ENCODE data around the gene PIH1D1. TPM values are rescaled to one million over a fixed set of nuclear protein-coding genes. Genes with fewer than 3 reads are reported as not detected.
A peak's percentile ranks its signal among the peaks of the same experiment; 100 is the strongest.

The PIH1D1 gene
- total and polyA plus RNA-seq, 2 experiments from 2014 or later = 103 to 164 TPM

GRCh38 chr19:49414256-49414655 is 37.4 kb downstream of the PIH1D1 start (continued):
- TF ChIP-seq, protein P1, sequence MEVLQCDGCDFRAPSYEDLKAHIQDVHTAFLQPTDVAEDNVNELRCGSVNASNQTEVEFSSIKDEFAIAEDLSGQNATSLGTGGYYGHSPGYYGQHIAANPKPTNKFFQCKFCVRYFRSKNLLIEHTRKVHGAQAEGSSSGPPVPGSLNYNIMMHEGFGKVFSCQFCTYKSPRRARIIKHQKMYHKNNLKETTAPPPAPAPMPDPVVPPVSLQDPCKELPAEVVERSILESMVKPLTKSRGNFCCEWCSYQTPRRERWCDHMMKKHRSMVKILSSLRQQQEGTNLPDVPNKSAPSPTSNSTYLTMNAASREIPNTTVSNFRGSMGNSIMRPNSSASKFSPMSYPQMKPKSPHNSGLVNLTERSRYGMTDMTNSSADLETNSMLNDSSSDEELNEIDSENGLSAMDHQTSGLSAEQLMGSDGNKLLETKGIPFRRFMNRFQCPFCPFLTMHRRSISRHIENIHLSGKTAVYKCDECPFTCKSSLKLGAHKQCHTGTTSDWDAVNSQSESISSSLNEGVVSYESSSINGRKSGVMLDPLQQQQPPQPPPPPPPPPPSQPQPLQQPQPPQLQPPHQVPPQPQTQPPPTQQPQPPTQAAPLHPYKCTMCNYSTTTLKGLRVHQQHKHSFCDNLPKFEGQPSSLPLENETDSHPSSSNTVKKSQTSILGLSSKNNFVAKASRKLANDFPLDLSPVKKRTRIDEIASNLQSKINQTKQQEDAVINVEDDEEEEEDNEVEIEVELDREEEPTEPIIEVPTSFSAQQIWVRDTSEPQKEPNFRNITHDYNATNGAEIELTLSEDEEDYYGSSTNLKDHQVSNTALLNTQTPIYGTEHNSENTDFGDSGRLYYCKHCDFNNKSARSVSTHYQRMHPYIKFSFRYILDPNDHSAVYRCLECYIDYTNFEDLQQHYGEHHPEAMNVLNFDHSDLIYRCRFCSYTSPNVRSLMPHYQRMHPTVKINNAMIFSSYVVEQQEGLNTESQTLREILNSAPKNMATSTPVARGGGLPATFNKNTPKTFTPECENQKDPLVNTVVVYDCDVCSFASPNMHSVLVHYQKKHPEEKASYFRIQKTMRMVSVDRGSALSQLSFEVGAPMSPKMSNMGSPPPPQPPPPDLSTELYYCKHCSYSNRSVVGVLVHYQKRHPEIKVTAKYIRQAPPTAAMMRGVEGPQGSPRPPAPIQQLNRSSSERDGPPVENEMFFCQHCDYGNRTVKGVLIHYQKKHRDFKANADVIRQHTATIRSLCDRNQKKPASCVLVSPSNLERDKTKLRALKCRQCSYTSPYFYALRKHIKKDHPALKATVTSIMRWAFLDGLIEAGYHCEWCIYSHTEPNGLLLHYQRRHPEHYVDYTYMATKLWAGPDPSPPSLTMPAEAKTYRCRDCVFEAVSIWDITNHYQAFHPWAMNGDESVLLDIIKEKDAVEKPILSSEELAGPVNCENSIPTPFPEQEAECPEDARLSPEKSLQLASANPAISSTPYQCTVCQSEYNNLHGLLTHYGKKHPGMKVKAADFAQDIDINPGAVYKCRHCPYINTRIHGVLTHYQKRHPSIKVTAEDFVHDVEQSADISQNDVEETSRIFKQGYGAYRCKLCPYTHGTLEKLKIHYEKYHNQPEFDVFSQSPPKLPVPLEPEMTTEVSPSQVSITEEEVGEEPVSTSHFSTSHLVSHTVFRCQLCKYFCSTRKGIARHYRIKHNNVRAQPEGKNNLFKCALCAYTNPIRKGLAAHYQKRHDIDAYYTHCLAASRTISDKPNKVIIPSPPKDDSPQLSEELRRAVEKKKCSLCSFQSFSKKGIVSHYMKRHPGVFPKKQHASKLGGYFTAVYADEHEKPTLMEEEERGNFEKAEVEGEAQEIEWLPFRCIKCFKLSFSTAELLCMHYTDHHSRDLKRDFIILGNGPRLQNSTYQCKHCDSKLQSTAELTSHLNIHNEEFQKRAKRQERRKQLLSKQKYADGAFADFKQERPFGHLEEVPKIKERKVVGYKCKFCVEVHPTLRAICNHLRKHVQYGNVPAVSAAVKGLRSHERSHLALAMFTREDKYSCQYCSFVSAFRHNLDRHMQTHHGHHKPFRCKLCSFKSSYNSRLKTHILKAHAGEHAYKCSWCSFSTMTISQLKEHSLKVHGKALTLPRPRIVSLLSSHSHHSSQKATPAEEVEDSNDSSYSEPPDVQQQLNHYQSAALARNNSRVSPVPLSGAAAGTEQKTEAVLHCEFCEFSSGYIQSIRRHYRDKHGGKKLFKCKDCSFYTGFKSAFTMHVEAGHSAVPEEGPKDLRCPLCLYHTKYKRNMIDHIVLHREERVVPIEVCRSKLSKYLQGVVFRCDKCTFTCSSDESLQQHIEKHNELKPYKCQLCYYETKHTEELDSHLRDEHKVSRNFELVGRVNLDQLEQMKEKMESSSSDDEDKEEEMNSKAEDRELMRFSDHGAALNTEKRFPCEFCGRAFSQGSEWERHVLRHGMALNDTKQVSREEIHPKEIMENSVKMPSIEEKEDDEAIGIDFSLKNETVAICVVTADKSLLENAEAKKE (CRISPR knock-in tag; IDR thresholded peaks at IDR 0.05) = no peak

GRCh38 chr19:49413348-49413747 is 38.3 kb downstream of the PIH1D1 start:
- H3K27ac Mint-ChIP-seq = 0 out of 2 replicates have a peak overlapping the region, but pooled peaks have one; percentile 10
- DNase-seq (ENCODE audit: low spot score) = no peak
- ATAC-seq = no peak
- TF ChIP-seq EZH2 (IDR thresholded peaks at IDR 0.05; ENCODE audit: low read depth, unreplicated experiment) = no peak
- no peak for TF ChIP-seq STAT1 (IDR thresholded peaks at IDR 0.05; ENCODE audit: unreplicated experiment)
- TF ChIP-seq ETS1 (IDR thresholded peaks at IDR 0.05) = no peak
- no peak for TF ChIP-seq ZNF114 (CRISPR knock-in tag; IDR thresholded peaks at IDR 0.05)
- TF ChIP-seq ZNF331 (CRISPR knock-in tag; IDR thresholded peaks at IDR 0.05; ENCODE audit: low read depth) = no peak
- TF ChIP-seq, protein P2, sequence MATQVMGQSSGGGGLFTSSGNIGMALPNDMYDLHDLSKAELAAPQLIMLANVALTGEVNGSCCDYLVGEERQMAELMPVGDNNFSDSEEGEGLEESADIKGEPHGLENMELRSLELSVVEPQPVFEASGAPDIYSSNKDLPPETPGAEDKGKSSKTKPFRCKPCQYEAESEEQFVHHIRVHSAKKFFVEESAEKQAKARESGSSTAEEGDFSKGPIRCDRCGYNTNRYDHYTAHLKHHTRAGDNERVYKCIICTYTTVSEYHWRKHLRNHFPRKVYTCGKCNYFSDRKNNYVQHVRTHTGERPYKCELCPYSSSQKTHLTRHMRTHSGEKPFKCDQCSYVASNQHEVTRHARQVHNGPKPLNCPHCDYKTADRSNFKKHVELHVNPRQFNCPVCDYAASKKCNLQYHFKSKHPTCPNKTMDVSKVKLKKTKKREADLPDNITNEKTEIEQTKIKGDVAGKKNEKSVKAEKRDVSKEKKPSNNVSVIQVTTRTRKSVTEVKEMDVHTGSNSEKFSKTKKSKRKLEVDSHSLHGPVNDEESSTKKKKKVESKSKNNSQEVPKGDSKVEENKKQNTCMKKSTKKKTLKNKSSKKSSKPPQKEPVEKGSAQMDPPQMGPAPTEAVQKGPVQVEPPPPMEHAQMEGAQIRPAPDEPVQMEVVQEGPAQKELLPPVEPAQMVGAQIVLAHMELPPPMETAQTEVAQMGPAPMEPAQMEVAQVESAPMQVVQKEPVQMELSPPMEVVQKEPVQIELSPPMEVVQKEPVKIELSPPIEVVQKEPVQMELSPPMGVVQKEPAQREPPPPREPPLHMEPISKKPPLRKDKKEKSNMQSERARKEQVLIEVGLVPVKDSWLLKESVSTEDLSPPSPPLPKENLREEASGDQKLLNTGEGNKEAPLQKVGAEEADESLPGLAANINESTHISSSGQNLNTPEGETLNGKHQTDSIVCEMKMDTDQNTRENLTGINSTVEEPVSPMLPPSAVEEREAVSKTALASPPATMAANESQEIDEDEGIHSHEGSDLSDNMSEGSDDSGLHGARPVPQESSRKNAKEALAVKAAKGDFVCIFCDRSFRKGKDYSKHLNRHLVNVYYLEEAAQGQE (IDR thresholded peaks at IDR 0.05; ENCODE audit: unreplicated experiment) = no peak

More at GRCh38 chr19:49413348-49413747, 38.3 kb downstream of the PIH1D1 start:
- Histone ChIP-seq H3K4me2 (no peak overlapping the region), H3F3A (replicated peaks; ENCODE audit: low read depth) (no peaks in the 10 kb centered on the region), H3K79me2 (replicated peaks; ENCODE audit: insufficient read depth) (no peaks in the 10 kb centered on the region), H3K4me1 (ENCODE audit: insufficient read depth) (peaks cover 6% of the 10 kb centered on the region), H3K9me2 (ENCODE audit: insufficient read depth) (no peaks in the 10 kb centered on the region), H3K36me3 (ENCODE audit: insufficient read depth) (no peaks in the 10 kb centered on the region), H3K4me3 (no peak overlapping the region), H2AFZ (0 out of 2 replicates have a peak overlapping the region, but pooled peaks have one; percentile 32), H3K27ac (ENCODE audit: low read depth) (no peak overlapping the region), H4K20me1 (replicated peaks; ENCODE audit: insufficient read depth) (no peaks in the 10 kb centered on the region), H3K27me3 (ENCODE audit: insufficient read depth) (no peaks in the 10 kb centered on the region)
- no peaks in the 10 kb centered on the region for H3K36me3 Mint-ChIP-seq (ENCODE audit: low read depth)
- peaks cover 8% of the 10 kb centered on the region for H3K27me3 Mint-ChIP-seq (ENCODE audit: insufficient read depth, low read depth, poor library complexity)
- H3K9me3 Mint-ChIP-seq = no peaks in the 10 kb centered on the region; the same call in 2 of the 3 replicates
- H3K4me1 Mint-ChIP-seq = peaks cover 23% of the 10 kb centered on the region
- no peak overlapping the region for H3K4me3 Mint-ChIP-seq

Measured in GM23338 (cell line).